Measurements from ENCODE around the gene CCDC187. TPM values are rescaled to one million over a fixed set of nuclear protein-coding genes. Genes with fewer than 3 reads are reported as not detected.

CCDC187 gene
- total RNA-seq, 1 experiment from 2014 or later, result 0.04 TPM

DNA sequence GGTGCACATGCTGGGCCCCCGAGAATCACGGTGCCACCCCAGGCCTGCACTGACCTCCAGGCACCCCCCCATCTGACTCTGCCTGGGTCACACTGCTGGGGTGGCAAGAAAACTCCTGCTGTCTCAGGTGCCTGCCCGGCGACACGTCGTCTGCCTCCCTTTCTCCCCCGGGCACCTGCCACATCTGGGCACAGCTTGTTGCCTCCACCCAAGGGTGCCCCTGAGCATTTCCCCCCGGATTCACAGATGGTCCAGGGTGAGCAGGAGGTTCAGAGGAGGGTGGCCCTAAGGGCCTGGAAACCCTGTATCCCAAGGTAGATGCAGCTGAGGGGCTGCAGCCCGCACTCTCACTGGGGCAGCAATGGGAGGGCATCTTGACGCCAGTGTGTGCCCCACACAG, 43.4 kb downstream of the CCDC187 start:
- POLR2A ChIA-PET, result no interaction called here
- CTCF ChIA-PET, result no interaction called here
- Mint-ChIP-seq H3K4me1 (no peaks in the 10 kb centered on the region), H3K27me3 (ENCODE audit: low read depth) (no peaks in the 10 kb centered on the region), H3K9me3 (no peaks in the 10 kb centered on the region), H3K36me3 (no peaks in the 10 kb centered on the region), H3K27ac (no peak overlapping the region), H3K4me3 (no peak overlapping the region)
- ATAC-seq (no peak), DNase-seq (ENCODE audit: low spot score) (no peak)
- TF ChIP-seq JAZF1 (CRISPR knock-in tag; IDR thresholded peaks at IDR 0.05), result no peak
- TF ChIP-seq, protein P1, sequence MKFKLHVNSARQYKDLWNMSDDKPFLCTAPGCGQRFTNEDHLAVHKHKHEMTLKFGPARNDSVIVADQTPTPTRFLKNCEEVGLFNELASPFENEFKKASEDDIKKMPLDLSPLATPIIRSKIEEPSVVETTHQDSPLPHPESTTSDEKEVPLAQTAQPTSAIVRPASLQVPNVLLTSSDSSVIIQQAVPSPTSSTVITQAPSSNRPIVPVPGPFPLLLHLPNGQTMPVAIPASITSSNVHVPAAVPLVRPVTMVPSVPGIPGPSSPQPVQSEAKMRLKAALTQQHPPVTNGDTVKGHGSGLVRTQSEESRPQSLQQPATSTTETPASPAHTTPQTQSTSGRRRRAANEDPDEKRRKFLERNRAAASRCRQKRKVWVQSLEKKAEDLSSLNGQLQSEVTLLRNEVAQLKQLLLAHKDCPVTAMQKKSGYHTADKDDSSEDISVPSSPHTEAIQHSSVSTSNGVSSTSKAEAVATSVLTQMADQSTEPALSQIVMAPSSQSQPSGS (CRISPR knock-in tag; IDR thresholded peaks at IDR 0.05; ENCODE audit: borderline replicate concordance, low read depth), result no peak
- no peak for TF ChIP-seq TCF7 (CRISPR knock-in tag; IDR thresholded peaks at IDR 0.05; ENCODE audit: low read depth)
- TF ChIP-seq ZNF138 (CRISPR knock-in tag; conservative IDR thresholded peaks at IDR 0.05), result no peak
- no peak for TF ChIP-seq ZNF671 (CRISPR knock-in tag; IDR thresholded peaks at IDR 0.05)
- no peak for TF ChIP-seq RELA (CRISPR knock-in tag; IDR thresholded peaks at IDR 0.05; ENCODE audit: borderline replicate concordance)
- no peak for TF ChIP-seq TEAD4 (CRISPR knock-in tag; IDR thresholded peaks at IDR 0.05)
- no peak for TF ChIP-seq ELF4 (CRISPR knock-in tag; IDR thresholded peaks at IDR 0.05; ENCODE audit: low read depth)

DNA sequence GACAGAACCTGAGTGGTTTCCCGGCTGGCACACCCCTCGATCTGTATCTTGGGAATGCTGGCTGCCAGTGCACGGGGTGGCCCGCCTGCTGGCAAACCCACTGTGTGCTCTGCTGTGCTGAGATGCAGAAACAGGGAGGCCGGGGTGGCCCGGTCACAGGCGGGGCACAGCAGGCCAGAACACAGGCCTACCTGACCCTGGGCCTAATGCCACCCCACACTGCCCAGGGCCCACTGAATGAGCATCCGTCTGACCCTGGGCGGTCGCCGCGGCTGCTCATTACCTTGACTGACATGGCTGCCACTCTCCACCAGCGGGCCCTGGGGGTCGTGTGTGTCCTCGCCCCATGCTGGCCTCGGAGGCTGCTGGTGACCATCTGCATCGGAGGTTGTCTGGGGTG, 44.1 kb downstream of the CCDC187 start:
- POLR2A ChIA-PET, result no interaction called here

GRCh38 chr9:136259517-136259813, 44.4 kb downstream of the CCDC187 start:
- Mint-ChIP-seq H3K4me3 (no peak overlapping the region), H3K9me3 (no peaks in the 10 kb centered on the region), H3K4me1 (no peaks in the 10 kb centered on the region), H3K27ac (no peak overlapping the region), H3K36me3 (no peaks in the 10 kb centered on the region), H3K27me3 (ENCODE audit: low read depth) (no peaks in the 10 kb centered on the region)
- ChIA-PET CTCF (interaction anchor here (1.0 to 1.1 kb wide), 2 partner anchors 8 to 127 kb away, joined by 3 read pairs; no protein-coding TSS in a partner anchor), POLR2A (no interaction called here)
- ATAC-seq (no peak), DNase-seq (ENCODE audit: low spot score) (no peak)
- TF ChIP-seq TP53 (CRISPR knock-in tag; IDR thresholded peaks at IDR 0.05) (no peak), ESRRA (CRISPR knock-in tag; IDR thresholded peaks at IDR 0.05; ENCODE audit: borderline replicate concordance) (no peak), HMGXB4 (CRISPR knock-in tag; IDR thresholded peaks at IDR 0.05) (no peak), ZNF281 (CRISPR knock-in tag; IDR thresholded peaks at IDR 0.05) (no peak), ZNF138 (CRISPR knock-in tag; conservative IDR thresholded peaks at IDR 0.05) (no peak), SMAD3 (CRISPR knock-in tag; IDR thresholded peaks at IDR 0.05; ENCODE audit: borderline replicate concordance) (no peak), PREB (CRISPR knock-in tag; IDR thresholded peaks at IDR 0.05; ENCODE audit: borderline replicate concordance) (no peak), ZNF317 (CRISPR knock-in tag; IDR thresholded peaks at IDR 0.05; ENCODE audit: borderline replicate concordance, low read depth) (no peak), CBFB (CRISPR knock-in tag; IDR thresholded peaks at IDR 0.05; ENCODE audit: low read depth) (no peak)
- TF ChIP-seq, protein P2, sequence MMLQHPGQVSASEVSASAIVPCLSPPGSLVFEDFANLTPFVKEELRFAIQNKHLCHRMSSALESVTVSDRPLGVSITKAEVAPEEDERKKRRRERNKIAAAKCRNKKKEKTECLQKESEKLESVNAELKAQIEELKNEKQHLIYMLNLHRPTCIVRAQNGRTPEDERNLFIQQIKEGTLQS (CRISPR knock-in tag; conservative IDR thresholded peaks at IDR 0.05), result no peak
- TF ChIP-seq, protein P3, sequence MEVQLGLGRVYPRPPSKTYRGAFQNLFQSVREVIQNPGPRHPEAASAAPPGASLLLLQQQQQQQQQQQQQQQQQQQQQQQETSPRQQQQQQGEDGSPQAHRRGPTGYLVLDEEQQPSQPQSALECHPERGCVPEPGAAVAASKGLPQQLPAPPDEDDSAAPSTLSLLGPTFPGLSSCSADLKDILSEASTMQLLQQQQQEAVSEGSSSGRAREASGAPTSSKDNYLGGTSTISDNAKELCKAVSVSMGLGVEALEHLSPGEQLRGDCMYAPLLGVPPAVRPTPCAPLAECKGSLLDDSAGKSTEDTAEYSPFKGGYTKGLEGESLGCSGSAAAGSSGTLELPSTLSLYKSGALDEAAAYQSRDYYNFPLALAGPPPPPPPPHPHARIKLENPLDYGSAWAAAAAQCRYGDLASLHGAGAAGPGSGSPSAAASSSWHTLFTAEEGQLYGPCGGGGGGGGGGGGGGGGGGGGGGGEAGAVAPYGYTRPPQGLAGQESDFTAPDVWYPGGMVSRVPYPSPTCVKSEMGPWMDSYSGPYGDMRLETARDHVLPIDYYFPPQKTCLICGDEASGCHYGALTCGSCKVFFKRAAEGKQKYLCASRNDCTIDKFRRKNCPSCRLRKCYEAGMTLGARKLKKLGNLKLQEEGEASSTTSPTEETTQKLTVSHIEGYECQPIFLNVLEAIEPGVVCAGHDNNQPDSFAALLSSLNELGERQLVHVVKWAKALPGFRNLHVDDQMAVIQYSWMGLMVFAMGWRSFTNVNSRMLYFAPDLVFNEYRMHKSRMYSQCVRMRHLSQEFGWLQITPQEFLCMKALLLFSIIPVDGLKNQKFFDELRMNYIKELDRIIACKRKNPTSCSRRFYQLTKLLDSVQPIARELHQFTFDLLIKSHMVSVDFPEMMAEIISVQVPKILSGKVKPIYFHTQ (CRISPR knock-in tag; IDR thresholded peaks at IDR 0.05), result no peak

More for the DNA sequence above, 44.1 kb downstream of the CCDC187 start:
- H3K4me3 Mint-ChIP-seq, result no peak overlapping the region
- H3K36me3 Mint-ChIP-seq, result no peaks in the 10 kb centered on the region
- no peak for ATAC-seq
- CTCF ChIA-PET, result interaction anchor here (1.0 to 1.1 kb wide), 2 partner anchors 8 to 127 kb away, joined by 3 read pairs; no protein-coding TSS in a partner anchor
- no peak for DNase-seq (ENCODE audit: low spot score)
- H3K9me3 Mint-ChIP-seq, result no peaks in the 10 kb centered on the region
- TF ChIP-seq ZNF138 (CRISPR knock-in tag; conservative IDR thresholded peaks at IDR 0.05), result no peak
- TF ChIP-seq, protein P4, sequence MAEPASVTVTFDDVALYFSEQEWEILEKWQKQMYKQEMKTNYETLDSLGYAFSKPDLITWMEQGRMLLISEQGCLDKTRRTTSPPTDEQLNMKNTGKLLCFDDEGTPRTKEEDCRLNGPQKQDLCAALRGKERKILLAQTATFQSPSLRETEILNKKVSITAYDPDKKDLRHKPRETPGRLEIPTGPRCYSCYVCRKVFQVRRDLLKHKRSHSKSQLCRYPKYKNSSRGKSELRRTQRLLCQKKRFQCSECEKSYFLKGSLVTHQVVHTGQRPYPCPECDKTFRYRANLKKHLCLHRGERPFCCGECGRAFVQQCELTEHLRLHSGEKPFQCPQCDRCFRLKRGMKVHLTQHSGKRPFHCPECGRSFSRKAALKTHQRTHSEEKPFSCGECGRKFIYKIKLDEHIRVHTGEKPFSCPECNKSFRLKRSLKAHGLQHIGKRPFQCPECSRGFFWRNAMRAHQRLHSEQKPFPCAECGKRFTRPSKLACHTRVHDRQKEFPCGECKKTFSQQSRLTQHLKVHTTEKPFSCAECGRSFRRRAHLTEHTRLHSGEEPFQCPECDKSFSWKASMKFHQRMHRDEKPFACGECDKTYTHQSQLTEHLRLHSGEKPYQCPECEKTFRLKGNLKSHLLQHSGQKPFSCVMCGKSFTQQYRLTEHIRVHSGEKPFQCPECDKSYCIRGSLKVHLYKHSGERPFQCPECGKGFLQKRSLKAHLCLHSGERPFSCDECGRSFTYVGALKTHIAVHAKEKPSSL (CRISPR knock-in tag; conservative IDR thresholded peaks at IDR 0.05), result no peak
- H3K27ac Mint-ChIP-seq, result no peak overlapping the region
- H3K27me3 Mint-ChIP-seq (ENCODE audit: low read depth), result no peaks in the 10 kb centered on the region
- no peaks in the 10 kb centered on the region for H3K4me1 Mint-ChIP-seq
